Measurements from ENCODE around the gene TNKS1BP1.

GRCh38 chr11:57342702-57343101 lies 17.9 kb upstream of the TNKS1BP1 start:
- no peak for TF ChIP-seq CTCF (IDR thresholded peaks at IDR 0.05)
- no peak for TF ChIP-seq POLR2A (IDR thresholded peaks at IDR 0.05)
- TF ChIP-seq POLR2AphosphoS5 (IDR thresholded peaks at IDR 0.05), result no peak
